GM19023 (cell line): ENCODE results near the gene SLC27A5.
A peak's percentile ranks its signal among the peaks of the same experiment; 100 is the strongest.
"Not testable (repeated sequence)": the region's sequence is repeated elsewhere in the genome, so short reads cannot be mapped to it uniquely, and the experiment has no call there.

ENCODE experiments used
- ATAC-seq: cut with Tn5 transposase; IDR thresholded peaks from one replicate; pipeline ENCODE4 v1.9.1; 2021; ENCODE audit warnings: mild to moderate bottlenecking, moderate library complexity; ENCODE audit not compliant: unreplicated experiment

Gene SLC27A5

GRCh38 chr19:58550362-58551122 lies 38.8 kb upstream of the SLC27A5 start:
- no peak for ATAC-seq

- ATAC-seq, result no peak
Measured at GRCh38 chr19:58549664-58550361, 38.0 kb upstream of the SLC27A5 start.

GRCh38 chr19:58548859-58549663 lies 37.3 kb upstream of the SLC27A5 start:
- ATAC-seq, result no peak

GRCh38 chr19:58547323-58548312 lies 35.8 kb upstream of the SLC27A5 start:
- ATAC-seq, result no peak

- ATAC-seq, result no peak
Measured at GRCh38 chr19:58546019-58546530, 34.3 kb upstream of the SLC27A5 start.

GRCh38 chr19:58545286-58546018 lies 33.7 kb upstream of the SLC27A5 start:
- no peak for ATAC-seq

GRCh38 chr19:58544591-58545285 lies 32.9 kb upstream of the SLC27A5 start:
- peak; percentile 61 for ATAC-seq

GRCh38 chr19:58543826-58544590 lies 32.2 kb upstream of the SLC27A5 start, which contains the start of gene TRIM28:
Gene TRIM28, plus strand, starts transcription at chr19:58544064. Its CDS starts 694 bp downstream, at chr19:58544758.
- ATAC-seq, result peak; percentile 77

GRCh38 chr19:58542641-58543372 lies 31.0 kb upstream of the SLC27A5 start:
- not testable (repeated sequence) for ATAC-seq

- not testable (repeated sequence) for ATAC-seq
Measured at GRCh38 chr19:58539169-58539559, 27.4 kb upstream of the SLC27A5 start.

GRCh38 chr19:58538257-58539168 lies 26.7 kb upstream of the SLC27A5 start:
- no peak for ATAC-seq

- no peak for ATAC-seq
Measured at GRCh38 chr19:58536852-58537798, 25.3 kb upstream of the SLC27A5 start.

- no peak for ATAC-seq
Measured at GRCh38 chr19:58535857-58536256, 24.1 kb upstream of the SLC27A5 start.

- ATAC-seq, result no peak
Measured at GRCh38 chr19:58531034-58531840, 19.4 kb upstream of the SLC27A5 start.
